Endothelial cell of umbilical vein (primary cell): ENCODE data around the gene MZT2A. TPM values are rescaled to one million over a fixed set of nuclear protein-coding genes. Genes with fewer than 3 reads are reported as not detected.
"Not testable (repeated sequence)": the region's sequence is repeated elsewhere in the genome, so short reads cannot be mapped to it uniquely, and the experiment has no call there.

ENCODE experiments used
- BruUV-seq: library from RNA; stranded (reverse); fragments of 400-500 nt; replicated peaks from 2 replicates; lab custom pipeline; 2021; lab: Mats Ljungman, UMichigan
- CTCF ChIA-PET: fragments of 300-600, 350-600 bp; sonication (Branson Sonifier 250); formaldehyde crosslinking; loops from one replicate; lab custom pipeline; 2021; ENCODE audit warnings: antibody characterized with exemption, inconsistent platforms; lab: Charles Lee
- POLR2A ChIA-PET: fragments of 300-600, 350-600 bp; sonication (Branson Sonifier 250); formaldehyde crosslinking; loops from one replicate; lab custom pipeline; 2021; ENCODE audit warnings: antibody characterized with exemption, inconsistent platforms; lab: Charles Lee
- DNase-seq: peaks from one replicate; pipeline ENCODE4 v3.0.0-alpha.2; 2011; ENCODE audit warnings: low read depth, low spot score
- FAIRE-seq: peaks from 2 replicates; lab custom pipeline; 2011; peaks lifted over from hg19 to GRCh38; lab: Jason Lieb, UNC
- H2AFZ ChIP-seq: 2 replicates; pipeline ENCODE4 v1.6.0; 2012; ENCODE audit warnings: low read depth, low read length, control low read depth, inconsistent platforms
- H3K27ac ChIP-seq: 2 replicates; pipeline ENCODE4 v1.5.1; 2011; ENCODE audit warnings: low read depth, mild to moderate bottlenecking, control low read depth, low read length, moderate library complexity; ENCODE audit not compliant: insufficient read depth
- H3K27me3 ChIP-seq, 2 experiments: 2 replicates each; pipeline versions ENCODE4 v1.6.0 to v1.6.1; 2011; ENCODE audit warnings: low read length in 2 of 2, mixed read lengths in 1 of 2; ENCODE audit not compliant: control insufficient read depth in 2 of 2, insufficient read depth in 2 of 2
- H3K36me3 ChIP-seq, 2 experiments: 2 replicates in 1 of 2; 3 replicates in 1 of 2; pipeline ENCODE4 v1.5.1; 2011; ENCODE audit warnings: low read length in 2 of 2, mild to moderate bottlenecking in 1 of 2, moderate library complexity in 1 of 2; ENCODE audit not compliant: control insufficient read depth in 2 of 2, insufficient read depth in 2 of 2; ENCODE audit errors: extremely low read depth in 1 of 2
- H3K4me1 ChIP-seq: 3 replicates; pipeline ENCODE4 v1.5.1; 2011; ENCODE audit warnings: mild to moderate bottlenecking, low read length; ENCODE audit not compliant: control insufficient read depth, insufficient read depth; ENCODE audit errors: extremely low read depth
- H3K4me2 ChIP-seq: 2 replicates; pipeline ENCODE4 v1.6.1; 2011; ENCODE audit warnings: low read length, control low read depth, mixed read lengths; ENCODE audit not compliant: insufficient read depth
- H3K4me3 ChIP-seq, 3 experiments: fragments of 200-600 bp in 1 of 3; sonication (generic), shearing (Covaris generic) in 1 of 3; replicated peaks in 1 of 3; 2 replicates each; pipeline ENCODE4 v1.5.1; 2011 to 2016; ENCODE audit warnings: control low read depth in 3 of 3, low read length in 3 of 3, mild to moderate bottlenecking in 2 of 3, inconsistent platforms in 1 of 3, low read depth in 1 of 3, moderate library complexity in 1 of 3; ENCODE audit not compliant: insufficient read depth in 1 of 3
- H3K79me2 ChIP-seq: 2 replicates; pipeline ENCODE4 v1.6.0; 2012; ENCODE audit warnings: low read length, inconsistent platforms; ENCODE audit not compliant: control insufficient read depth, insufficient read depth
- H3K9ac ChIP-seq: replicated peaks from 2 replicates; pipeline ENCODE3; 2011; ENCODE audit warnings: low read length, control low read depth; ENCODE audit not compliant: insufficient read depth; ENCODE audit errors: extremely low read depth
- H3K9me1 ChIP-seq: replicated peaks from 3 replicates; pipeline ENCODE4 v1.6.0; 2011; ENCODE audit warnings: mild to moderate bottlenecking, low read length; ENCODE audit not compliant: control insufficient read depth, insufficient read depth; ENCODE audit errors: extremely low read depth
- H3K9me3 ChIP-seq: replicated peaks from 2 replicates; pipeline ENCODE4 v1.5.1; 2012; ENCODE audit warnings: low read length, inconsistent platforms; ENCODE audit not compliant: control insufficient read depth, insufficient read depth
- H4K20me1 ChIP-seq: replicated peaks from 2 replicates; pipeline ENCODE3; 2011; ENCODE audit warnings: mild to moderate bottlenecking, low read length; ENCODE audit not compliant: control insufficient read depth, insufficient read depth; ENCODE audit errors: extremely low read depth
- dilution Hi-C: fragments of 300-500 bp; cut with MboI; formaldehyde crosslinking; loops from one replicate; pipeline ENCODE4 v1.15.0; 2019; ENCODE audit warnings: low sequenced_read_pairs; ENCODE audit not compliant: extremely low pct_ligation_motif_present
- intact Hi-C: fragments of 100-400 bp; cut with micrococcal nuclease; formaldehyde crosslinking; loops from one replicate; pipeline ENCODE4 v1.10.0; 2022
- polyA plus RNA-seq, 4 experiments: library from polyadenylated mRNA; depleted of rRNA in 3 of 4; stranded (reverse) in 3 of 4; unstranded in 1 of 4; fragments of >200 nt; gene quantifications; 2 replicates each; pipeline versions ENCODE4 v1.2.1 to v1.2.3, GENCODE V29; 2011 to 2012; ENCODE audit warnings: missing spikeins in 1 of 4
- total RNA-seq: library from RNA; stranded (reverse); gene quantifications from 2 replicates; pipeline ENCODE4 v1.2.3, GENCODE V29; 2021

The MZT2A gene
- total and polyA plus RNA-seq, 2 donors (not counting 3 experiments of a cell fraction or from before 2014, with no cell fraction given): 117 to 170 TPM

DNA sequence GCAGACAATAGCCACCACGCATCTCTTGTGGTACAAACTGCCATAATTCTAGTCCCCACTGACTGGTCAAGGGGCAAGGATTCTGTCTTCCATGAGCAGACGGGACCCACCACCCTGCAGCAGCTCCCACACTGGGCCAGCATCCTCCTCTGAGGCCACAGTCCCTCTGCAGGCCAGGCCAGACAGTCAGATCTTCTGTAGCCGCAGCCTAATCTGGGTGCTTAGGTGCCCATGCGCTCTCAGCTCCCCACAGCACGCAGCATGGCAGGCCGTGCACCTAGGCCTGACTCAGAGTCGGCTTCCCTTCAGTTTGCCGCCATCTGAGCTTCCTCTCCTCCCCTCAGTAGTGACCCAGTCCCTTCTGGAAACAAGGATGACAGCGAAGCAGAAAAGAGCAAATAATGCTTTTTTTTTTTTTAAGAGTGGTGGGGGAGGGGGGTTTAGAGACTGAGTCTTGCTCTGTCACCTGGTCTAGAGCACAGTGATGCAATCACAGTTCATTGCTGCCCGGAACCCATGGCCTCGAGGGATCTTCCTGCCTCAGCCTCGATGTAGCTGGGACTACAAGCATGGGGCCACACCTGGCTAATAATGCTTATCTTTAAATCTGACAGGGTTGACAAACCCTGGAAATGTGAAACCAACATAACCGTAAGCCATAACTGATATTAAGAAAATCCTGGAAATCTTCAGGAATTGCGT is 5.8 kb downstream of the MZT2A start:
- BruUV-seq, H3K9me3 ChIP-seq, H3K27ac ChIP-seq, H2AFZ ChIP-seq, DNase-seq, H3K27me3 ChIP-seq, FAIRE-seq, H3K4me2 ChIP-seq, POLR2A ChIA-PET, dilution Hi-C loops, intact Hi-C loops, H3K9me1 ChIP-seq, H3K4me1 ChIP-seq, H3K36me3 ChIP-seq, CTCF ChIA-PET, H4K20me1 ChIP-seq, H3K4me3 ChIP-seq, H3K9ac ChIP-seq: not testable (repeated sequence)
- peaks cover 18% of the 10 kb centered on the region for H3K79me2 ChIP-seq

- intact Hi-C loops, H3K79me2 ChIP-seq, H3K9me3 ChIP-seq, BruUV-seq, FAIRE-seq, POLR2A ChIA-PET, DNase-seq, H2AFZ ChIP-seq, dilution Hi-C loops, H3K27ac ChIP-seq, H3K4me3 ChIP-seq, H3K4me2 ChIP-seq, H3K9me1 ChIP-seq, H3K9ac ChIP-seq, H3K27me3 ChIP-seq, H3K4me1 ChIP-seq, H4K20me1 ChIP-seq, CTCF ChIA-PET, H3K36me3 ChIP-seq: not testable (repeated sequence)
Observed at GRCh38 chr2:131484906-131485460, 7.2 kb downstream of the MZT2A start.

DNA sequence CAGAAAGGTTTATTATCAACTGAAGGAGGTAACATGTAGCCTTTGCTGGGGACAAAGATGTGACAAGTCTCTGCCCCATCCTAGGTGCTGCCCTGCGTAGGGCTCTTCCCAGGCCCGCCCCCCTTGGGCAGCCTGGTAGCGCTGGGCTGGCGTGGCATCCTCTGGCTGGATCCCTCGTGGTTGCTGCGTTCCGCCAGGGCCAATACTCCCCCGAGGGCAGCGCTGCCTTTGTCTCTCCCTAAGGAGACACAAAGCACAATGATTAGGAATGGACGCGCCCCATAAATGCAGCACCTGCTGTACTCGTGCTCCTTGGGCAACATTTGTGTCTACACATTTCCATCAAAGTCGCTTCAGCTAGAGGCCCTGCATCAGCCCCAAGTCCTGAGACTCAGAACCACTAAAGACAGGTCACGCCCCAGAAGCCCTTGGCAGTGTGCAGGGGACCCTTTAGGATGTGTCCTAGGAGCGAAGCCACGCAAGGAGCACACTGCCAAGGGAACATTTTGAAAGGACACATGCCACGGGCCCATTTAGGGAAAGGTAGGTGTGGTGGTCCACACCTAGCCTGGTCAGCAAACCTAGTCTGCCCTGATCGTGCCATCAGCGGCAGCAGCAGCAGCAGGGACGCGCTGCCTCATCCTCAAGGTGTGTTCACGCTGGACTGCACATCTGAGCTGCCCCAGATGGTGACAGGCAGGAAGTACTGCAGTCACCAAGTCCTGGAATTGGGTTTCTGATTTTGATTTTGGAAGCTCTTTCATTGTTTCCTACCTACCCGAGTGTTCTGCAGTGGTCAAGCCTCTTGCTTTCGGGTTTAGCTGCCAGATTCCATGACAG is 8.0 kb downstream of the MZT2A start:
- dilution Hi-C loops, DNase-seq, H3K79me2 ChIP-seq, H2AFZ ChIP-seq, CTCF ChIA-PET, H3K4me1 ChIP-seq, H3K4me3 ChIP-seq, H3K4me2 ChIP-seq, FAIRE-seq, H3K36me3 ChIP-seq, POLR2A ChIA-PET, H3K27ac ChIP-seq, H3K9ac ChIP-seq, BruUV-seq, H3K9me3 ChIP-seq, H3K9me1 ChIP-seq, H4K20me1 ChIP-seq, H3K27me3 ChIP-seq, intact Hi-C loops: not testable (repeated sequence)
